ENCODE data around the gene KCTD6. TPM values are rescaled to one million over a fixed set of nuclear protein-coding genes. Genes with fewer than 3 reads are reported as not detected.
A peak's percentile ranks its signal among the peaks of the same experiment; 100 is the strongest.

The KCTD6 gene
- 5.7 and 8.4 TPM in 2 replicates for total RNA-seq

DNA sequence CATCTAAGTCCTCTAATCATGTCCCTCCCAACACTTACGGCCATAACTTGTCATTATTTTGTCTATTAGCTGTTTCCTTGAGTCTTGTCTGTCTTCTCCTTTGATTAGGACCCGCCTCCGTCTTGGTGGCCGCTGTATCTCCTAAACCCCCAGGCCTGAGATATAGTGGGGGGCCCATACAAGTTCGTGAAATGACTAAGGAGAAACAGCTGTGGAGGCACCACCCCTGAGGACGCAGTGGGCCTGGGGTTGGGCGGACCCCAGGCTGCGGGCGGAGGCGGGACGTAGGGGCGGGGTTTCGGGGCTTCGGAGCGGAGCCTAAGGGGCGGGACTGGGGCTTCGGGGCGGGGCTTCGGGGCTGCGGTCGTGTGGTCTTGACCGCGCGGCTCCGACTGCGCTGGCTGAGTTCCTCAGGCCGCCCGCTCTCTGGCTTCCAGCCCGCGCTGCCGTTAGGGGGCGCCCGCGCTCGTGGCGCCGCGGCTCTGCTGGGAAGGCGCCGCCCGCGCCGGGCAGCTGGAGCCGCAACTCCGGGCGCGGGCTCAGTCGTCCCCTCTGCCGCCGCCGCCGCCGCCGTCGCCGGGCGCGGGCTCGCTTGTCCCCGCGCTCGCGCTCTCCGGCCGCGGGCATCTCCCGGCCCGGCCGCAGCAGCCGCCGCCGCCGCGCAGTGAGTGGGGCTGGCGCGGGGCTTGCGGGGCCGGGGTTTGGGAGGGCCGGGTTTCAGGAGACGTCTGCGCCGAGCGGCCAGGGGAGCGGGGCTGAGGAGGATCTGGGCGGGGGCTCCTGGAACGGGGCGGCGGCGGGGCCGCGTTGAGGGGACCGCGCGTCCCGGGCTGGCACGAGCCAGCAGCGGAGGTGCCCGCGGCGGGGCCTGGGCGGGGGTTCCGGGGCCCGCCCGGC lies at the start of gene KCTD6:
Gene KCTD6 (plus strand): TSS at position 591 of the 897 bp plus-strand sequence. CDS start 6,660 bp downstream, outside the sequence.
- DNase-seq (ENCODE audit: low read depth, low spot score): peak; percentile 78

DNA sequence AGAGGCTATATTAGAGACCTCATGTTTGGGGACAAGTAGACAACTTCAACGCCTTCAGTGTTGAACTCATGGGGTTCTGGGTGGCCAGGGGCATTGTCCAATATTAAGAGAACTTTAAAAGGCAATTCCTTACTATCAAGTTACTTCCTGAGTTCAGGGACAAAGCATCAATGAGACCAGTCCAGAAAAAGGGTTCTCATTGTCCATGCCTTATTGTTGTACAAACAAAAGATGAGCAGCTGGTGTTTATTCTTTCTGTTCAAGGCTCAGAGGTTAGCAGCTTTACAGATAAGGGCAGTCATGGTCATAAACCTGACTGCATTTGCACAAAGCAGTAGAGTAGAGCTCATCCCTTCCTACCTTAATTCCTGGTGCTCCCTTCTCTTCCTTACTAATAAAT lies 39.7 kb upstream of the KCTD6 start:
- no peak for DNase-seq (ENCODE audit: low read depth, low spot score)

DNA sequence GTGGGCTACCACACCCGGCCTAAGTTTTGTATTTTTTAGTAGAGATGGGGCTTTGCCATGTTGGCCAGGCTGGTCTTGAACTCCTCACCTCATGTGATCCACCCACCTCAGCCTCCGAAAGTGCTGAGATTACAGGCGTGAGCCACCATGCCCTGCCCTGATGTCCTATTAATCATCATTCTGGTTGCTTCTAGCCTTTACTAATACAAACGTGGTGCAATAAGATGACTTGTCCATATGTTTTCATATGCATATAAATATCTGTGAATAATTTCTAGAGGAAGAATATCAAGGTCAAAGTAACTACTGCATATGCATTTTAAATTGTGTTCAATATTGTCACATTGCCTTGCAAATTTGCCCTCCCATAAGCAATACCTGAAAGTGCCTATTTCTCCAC lies 32.7 kb upstream of the KCTD6 start:
- DNase-seq (ENCODE audit: low read depth, low spot score): no peak

DNA sequence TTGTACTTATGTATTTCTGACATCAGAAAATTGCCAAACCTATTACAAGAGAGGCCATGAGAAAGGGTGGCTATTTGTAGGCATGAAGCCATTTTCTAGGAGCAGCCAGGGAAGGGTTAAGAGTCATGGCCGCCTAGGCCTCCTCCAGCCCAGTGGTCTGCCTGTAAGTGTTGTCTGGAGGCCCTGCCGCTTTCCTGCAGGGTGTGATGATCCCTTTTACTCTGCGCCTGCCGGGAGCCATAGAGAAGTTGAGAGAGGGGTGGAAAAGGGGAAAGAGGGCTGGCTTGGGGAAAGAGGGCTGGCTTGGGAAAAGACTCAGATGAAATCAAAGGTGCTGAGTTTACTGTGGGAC lies 29.1 kb upstream of the KCTD6 start:
- DNase-seq (ENCODE audit: low read depth, low spot score): no peak

DNA sequence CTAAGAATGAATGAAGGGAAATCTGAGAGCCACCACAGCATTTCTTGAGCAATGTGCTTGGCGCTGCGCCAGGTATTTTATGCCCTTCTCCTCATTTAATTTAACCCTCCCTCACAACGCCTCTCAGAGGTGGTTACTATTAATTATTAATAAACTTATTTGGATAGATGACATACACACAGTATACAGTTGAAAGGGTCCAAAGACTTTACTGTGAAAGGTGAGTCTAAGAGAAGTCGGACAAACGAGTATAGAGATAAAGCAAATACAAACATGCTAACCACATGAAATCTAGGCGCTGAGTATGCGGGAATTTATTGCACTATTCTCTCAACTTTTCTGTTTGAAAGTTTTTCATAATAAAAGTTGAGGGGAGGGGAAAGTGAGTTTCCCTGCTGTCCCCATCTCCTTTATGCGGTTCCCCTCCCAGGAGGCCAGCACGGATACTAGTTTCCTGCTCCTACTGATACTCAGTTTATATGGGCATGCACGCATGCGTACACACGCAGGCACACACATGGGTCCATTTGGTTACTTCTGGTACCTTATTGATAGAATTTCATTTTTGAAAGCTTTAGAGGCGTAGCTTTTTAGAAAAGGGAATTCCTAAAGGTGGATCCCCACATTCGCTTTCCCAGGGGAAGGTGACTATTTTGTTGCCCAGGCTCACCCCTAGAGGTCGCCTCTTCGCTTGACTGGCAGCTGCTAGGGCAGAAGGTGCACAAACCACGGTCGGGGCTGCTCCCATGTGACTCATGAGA lies 28.5 kb upstream of the KCTD6 start:
- DNase-seq (ENCODE audit: low read depth, low spot score): peak; percentile 15

DNA sequence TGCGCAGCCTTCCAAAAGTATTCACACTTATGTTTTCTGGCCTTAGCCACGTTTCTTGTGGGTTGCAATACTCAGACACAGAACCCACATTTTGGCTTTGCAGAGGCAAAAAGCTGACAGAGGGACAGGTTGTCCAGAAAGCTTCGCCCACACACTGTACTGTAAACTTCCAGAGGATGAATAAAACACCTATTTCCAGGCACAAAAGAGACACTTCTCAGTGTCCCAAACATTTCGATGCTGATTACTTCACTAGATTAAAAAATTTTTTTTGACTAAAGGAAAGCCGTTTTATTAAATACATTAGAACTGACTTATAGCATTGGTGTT lies 28.0 kb upstream of the KCTD6 start:
- no peak for DNase-seq (ENCODE audit: low read depth, low spot score)

DNA sequence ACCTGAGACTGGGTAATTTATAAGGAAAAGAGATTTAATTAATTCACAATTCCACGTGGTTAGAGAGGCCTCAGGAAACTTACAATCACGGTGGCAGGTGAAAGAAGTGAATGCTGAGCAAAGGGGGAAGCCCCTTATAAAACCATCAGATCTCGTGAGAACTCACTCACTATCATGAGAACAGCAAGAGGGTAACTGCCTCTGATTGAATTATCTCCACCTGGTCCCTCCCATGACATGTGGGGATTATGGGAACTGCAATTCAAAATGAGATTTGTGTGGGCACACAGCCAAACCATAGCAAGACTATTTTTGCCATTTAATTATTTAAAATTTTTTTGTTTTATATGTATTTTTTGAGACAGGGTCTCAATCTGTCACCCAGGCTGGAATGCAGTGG lies 27.0 kb upstream of the KCTD6 start:
- DNase-seq (ENCODE audit: low read depth, low spot score): no peak

DNA sequence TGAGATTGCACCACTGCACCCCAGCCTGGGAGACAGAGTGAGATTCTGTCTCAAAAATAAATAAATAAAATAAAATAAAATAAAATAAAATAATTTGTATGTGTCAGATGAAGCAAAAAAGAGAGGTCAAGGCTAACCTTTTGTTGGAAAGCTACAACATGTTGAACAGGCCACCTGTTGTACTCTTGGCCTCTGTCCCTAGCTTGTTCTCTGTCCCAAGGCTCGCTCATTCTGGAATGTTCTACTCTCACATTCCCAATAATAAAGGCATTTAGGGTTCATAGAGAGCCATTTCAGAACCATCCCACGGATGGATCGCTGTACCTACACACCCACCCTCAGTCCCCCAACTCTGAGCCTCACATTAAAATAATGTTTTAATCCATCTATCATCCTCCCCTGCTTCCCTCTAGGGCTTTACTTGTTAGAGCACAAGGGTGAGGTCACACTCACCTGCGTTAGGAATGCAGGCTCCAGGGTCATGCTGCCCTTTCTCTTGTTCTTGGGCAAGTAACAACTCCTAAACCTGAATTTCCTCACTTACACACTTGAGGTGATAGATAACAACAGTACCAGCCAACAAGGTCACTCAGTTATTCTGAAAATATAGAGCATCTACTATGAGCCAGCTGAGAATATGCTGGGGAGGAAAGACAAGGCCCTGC lies 24.9 kb upstream of the KCTD6 start:
- DNase-seq (ENCODE audit: low read depth, low spot score): no peak

DNA sequence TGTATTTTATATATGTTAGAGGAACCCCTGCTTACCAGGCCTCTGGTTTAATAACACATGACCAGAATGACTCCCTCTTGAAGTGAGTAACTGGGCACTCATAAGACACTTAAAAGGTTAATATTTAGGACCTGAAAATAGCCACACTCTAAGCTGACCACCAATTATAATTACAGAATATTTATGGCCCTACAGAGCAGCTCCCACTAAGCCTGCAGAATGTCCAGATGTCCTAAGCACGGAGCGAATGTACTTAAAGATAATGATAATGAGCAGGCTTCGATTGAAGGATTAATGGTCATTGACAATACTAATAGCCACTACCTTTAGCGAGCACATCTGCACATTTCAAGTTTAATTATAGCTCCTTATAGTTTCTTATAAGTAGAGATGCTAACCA lies 22.8 kb upstream of the KCTD6 start:
- no peak for DNase-seq (ENCODE audit: low read depth, low spot score)

DNA sequence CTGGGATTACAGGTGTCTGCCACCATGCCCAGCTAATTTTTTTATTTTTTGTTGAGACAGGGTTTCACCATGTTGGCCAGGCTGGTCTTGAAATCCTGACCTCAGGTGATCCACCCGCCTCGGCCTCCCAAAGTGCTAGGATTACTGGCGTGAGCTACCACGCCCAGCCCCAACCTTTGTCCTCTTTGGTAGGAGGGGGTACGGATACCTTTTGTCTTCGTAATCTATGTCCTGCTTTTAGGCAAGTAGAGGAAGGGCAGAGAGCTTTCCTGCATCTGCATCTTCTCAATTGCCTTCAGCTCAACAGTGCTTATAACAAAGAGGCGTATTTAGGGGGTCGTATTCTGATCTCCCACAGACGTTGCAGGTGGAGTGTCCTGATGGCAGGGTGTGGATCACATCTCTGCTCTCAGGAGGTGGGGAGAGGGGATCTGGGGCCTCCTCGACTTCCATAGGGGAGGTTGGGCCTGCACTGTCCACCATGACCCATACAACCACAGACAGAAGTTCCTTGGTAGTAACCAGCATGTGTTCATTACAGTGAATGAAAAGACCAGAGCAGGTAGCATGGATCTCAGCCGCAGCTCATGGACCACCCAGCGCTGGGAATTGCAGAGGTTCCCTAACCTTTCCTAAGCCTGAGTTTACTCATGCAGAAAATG lies 21.4 kb upstream of the KCTD6 start:
- DNase-seq (ENCODE audit: low read depth, low spot score): no peak

DNA sequence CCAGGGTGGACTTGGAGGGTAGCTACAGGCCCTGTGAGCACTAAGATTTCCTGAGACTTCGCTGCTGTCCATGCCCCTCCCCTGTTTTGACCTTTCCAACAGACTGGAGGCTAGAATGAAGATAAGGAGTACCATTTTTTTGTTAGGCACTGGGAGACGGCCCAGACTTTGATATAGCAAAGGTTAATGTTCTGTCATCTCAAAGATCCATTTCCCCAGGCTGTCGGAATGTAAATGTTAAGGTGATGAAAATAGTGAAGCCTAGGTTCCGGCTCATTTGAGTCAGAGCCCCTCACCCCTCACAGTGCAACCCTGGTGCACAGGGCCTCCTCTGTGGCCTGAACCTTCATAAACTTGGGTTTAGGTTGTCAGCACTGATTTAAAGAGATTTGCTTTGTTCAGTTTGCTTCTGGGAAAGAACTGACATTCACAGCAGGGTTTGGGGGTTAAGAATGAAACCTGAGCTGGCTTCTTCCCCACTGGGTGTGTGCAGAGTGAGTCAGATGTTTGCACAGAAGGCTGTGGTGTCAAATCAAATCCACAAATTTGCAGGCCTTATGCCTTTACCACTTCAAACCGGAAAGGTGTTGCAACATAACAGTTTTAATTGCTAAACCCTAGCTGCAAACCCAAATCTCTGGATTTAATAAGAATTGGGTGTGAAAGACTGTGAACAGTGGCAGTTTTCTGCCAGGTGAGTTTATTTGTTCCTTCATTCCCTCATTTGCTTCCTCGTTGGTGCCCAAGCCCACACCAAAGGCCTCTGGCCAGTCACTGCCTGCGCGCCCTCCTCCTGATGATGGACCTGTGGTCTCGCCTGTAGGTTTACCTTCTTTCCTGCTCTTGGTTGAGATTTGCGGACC lies 20.6 kb upstream of the KCTD6 start:
- DNase-seq (ENCODE audit: low read depth, low spot score): no peak

DNA sequence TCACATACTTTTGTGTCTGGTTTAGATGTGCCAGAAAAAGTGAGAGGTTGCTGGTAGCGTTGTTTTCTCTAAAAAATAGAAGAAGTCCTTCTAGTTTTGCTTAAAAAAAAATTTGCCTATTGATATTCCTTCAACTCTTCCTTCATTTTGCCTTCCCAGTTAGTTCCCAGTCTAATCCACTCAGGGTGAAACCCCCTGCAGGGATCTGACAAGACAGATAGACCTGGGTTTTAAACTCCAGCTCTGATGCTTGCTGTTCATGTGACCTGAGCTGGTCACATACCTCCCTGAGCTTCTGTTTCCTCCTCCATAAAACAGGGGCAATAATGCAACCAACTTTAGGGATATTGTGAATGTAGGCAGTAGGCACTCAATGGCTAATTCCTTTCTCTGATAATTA lies 18.6 kb upstream of the KCTD6 start:
- no peak for DNase-seq (ENCODE audit: low read depth, low spot score)

DNA sequence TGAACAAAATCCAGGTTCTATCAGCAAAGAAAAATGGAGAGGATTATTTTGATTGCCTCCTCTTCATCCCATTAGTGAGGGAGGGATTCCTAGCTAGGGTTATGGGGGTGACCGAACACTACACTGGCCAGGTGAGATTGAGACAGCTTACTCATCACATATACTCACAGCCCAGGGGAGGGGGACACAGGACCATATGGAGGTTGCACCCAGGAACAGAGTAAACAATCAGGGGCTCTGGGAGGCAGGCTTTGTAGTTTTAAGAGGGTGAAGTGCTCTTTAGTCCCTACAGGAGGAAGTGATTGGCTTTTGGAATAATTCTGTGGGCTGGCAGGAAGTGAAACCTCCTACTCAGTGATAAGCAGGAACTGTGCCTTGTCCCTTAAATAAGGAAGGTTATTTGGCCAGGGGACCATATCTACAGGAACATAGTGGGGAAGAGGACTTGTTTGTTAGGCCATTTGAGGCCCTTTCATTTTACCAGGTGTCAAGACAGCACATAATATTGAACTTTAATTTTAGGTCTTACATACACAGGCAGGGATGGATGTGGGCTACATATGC lies 17.5 kb upstream of the KCTD6 start:
- DNase-seq (ENCODE audit: low read depth, low spot score): no peak

DNA sequence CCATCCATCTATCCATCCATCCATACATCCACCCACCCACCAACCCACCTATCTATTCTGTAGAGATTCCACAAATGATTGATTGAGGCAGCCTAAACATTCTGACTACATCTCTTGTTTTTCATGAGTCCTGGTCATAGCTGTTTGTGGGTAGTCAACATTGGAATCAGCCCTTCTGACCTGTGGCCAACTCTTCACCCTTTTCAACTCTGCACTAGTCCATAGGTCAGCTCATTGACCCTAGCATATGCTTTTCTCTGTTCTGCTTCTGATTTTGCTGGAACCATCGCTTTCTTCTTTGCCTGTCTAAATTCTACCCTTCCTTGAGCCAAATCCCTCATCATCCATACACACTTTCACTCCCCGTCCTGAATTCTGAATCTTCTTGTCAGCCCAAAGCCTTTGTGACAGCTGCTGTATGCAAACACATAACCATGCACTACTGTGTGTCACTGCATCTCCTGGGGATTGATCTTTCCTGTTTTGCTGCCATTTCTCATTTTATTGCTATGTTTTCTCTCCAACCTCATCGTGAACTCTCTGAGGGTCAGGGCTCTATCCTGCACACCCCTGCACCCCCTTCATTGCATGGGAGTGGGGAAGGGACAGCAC lies 16.8 kb upstream of the KCTD6 start:
- no peak for DNase-seq (ENCODE audit: low read depth, low spot score)

DNA sequence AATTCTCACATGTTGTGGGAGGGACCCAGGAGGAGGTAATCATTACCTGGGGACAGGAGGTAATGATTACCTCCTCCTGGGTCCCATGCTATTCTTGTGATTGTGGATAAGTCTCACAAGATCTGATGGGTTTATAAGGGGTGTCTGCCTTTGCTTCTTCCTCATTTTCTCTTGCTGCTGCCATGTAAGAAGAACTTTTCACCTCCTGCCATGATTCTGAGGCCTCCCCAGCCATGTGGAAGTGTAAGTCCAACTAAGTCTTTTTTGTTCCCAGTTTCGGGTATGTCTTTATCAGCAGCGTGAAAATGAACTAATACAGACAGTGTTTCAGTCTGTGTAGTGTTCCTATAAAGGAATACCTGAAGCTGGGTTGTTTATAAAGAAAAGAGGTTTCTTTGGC lies 13.1 kb upstream of the KCTD6 start:
- DNase-seq (ENCODE audit: low read depth, low spot score): no peak

DNA sequence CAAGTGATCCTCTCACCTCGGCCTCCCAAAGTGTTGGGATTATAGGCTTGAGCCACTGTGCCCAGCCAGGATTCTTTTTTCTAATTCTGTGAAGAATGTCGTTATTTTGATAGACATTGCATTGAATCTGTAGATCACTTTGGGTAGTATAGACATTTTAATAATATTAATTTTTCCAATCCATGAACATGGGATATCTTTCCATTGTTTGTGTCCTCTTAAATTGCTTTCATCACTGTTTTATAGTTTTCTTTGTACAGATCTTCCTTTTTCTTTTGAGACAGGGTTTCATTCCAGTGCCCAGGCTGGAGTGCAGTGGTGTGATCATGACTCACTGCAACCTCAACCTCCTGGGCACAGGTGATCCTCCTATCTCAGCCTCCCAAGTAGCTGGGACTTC lies 11.6 kb upstream of the KCTD6 start:
- no peak for DNase-seq (ENCODE audit: low read depth, low spot score)

DNA sequence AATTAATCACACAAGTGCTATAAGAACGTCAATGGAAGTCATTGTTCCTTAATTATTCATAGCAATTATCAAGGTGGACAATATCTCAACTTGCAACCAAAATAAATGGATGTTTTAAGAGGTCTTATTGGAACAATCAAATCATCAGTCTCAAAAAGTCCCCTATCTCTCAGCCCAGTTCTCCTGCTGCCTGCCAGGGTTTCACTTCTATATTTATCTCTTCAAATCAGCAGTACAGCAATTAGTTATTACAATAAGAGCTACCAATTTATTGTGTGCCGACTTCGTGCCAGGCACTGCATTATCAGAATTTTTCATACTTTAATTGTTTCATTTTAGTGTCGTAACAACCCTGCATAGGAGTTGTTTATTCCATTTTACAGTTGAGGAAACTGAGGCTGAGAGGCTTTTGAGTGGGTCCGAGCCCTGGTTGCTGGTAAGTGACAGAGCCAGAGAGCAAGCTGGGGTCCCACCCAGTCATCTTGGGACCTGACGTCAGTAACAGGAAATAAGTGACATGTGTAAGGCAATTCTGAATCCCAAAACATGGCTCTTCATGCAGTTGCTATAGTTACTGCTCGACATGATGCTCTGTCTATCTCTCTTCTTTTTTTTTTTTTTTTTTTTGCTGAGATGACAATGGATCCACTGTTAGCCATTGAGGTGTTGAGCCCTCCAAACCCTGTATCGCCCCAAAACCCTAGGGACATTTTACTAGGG lies 8.8 kb upstream of the KCTD6 start:
- no peak for DNase-seq (ENCODE audit: low read depth, low spot score)

DNA sequence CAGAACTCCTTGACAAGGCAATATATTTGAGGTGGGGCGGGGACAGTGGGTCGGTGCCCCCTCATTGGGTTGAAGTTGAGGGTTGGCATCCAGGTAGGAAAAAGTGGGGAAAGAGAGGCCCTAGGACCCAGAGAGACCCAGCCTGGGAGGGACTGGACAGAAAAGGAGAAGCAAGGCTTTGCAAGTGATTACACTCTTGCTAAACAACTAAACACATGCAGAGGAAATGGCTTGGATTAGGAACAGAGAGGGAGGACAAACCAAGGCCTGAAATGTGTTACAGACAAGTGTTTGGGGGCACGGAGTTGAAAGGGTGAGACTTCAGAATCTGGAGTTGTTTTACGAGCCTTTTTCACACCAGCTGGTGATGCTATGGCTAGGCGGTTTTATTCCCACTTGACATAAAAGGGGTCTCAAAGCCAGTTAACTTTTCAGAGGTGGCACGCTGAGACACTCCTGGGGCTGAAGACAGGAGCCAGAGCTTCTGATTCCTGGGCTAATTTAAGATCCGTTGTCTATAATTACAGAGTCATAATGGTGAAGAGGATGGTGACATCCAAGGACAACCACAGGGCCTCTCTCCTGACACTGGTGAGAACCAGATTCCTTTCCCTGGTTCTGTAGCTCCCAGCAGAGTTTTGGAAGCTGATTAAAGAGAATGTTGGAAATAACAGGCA lies 7.7 kb upstream of the KCTD6 start:
- no peak for DNase-seq (ENCODE audit: low read depth, low spot score)

DNA sequence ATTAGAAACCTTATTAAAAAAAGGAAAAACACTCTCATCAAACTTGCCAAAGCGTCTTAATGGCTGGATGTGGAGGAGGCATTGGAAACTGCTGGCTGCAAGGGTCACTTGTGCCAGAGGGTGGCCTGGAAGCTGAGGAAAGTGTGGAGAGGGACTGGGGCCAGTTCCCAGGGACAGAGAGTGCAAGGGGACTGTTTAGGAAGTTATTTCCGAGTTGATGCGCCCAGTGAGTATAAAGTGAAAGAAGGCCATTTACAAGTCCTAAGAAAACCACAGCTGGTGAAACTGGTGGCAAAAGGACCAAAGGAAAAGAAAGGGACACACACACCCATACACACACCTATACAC lies 7.2 kb upstream of the KCTD6 start:
- no peak for DNase-seq (ENCODE audit: low read depth, low spot score)
